NB4 (cell line): Measurements from ENCODE around the gene CCDC106.
A peak's percentile ranks its signal among the peaks of the same experiment; 100 is the strongest.

Experiments used
- DNase-seq: peaks from one replicate; pipeline ENCODE4 v3.0.0; 2010; ENCODE audit warnings: low read depth
- H3K4me3 ChIP-seq: one replicate; pipeline ENCODE4 v1.5.1; 2011; ENCODE audit warnings: mild to moderate bottlenecking, low read depth, low read length, moderate library complexity
- MYC ChIP-seq: IDR thresholded peaks from 2 replicates; pipeline ENCODE4 v1.6.1; 2011; ENCODE audit warnings: low read depth, low read length
- POLR2A ChIP-seq: IDR thresholded peaks from 2 replicates; pipeline ENCODE4 v1.6.1; 2011; ENCODE audit warnings: mild to moderate bottlenecking; ENCODE audit not compliant: insufficient read length; ENCODE audit errors: extremely low read depth
- TF ChIP-seq, protein P1 (sequence below): IDR thresholded peaks from 2 replicates; pipeline ENCODE4 v1.6.1; 2011; ENCODE audit warnings: low read depth, low read length
- TF ChIP-seq, protein P2 (sequence below): IDR thresholded peaks from one replicate; pipeline ENCODE4 v1.5.1; 2012; ENCODE audit warnings: low read depth, low read length

CCDC106 gene

DNA sequence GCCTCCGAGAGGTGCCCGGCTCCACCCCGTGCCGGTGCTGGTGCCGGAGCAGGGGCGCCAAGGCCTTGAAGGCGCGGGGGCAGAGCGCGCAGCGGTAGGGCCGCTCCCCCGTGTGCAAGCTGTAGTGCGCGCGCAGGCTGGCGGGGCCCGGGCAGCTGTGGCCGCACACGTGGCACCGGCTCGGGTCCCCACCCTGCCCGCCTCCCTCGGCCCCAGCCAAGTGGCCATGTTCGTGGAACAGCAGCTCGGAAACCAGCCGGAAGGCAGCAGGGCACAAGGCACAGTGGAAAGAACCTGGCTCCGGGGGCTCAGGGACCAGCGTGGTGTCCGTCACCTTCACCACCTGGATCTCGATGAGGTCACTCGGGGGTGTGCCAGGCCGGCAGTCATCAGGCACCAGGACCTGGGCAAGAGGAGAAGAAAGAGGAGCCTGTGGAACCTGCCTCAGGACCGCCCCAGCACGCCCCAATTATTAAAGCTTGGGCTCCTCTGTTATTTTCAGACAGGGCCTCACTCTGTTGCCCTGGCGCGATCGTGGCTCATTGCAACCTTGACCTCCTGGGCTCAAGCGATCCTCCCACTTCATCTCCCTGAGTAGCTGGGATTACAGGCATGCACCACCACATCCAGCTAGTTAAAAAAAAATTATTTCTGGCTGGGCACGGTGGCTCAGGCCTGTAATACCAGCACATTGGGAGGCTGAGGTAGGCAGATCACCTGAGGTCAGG, 25.6 kb upstream of the CCDC106 start:
- no peak overlapping the region for H3K4me3 ChIP-seq
- TF ChIP-seq POLR2A (no peak), MYC (peak; percentile 66)
- TF ChIP-seq, protein P1, sequence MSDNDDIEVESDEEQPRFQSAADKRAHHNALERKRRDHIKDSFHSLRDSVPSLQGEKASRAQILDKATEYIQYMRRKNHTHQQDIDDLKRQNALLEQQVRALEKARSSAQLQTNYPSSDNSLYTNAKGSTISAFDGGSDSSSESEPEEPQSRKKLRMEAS = peak; percentile 83
- DNase-seq = peak; percentile 72

DNA sequence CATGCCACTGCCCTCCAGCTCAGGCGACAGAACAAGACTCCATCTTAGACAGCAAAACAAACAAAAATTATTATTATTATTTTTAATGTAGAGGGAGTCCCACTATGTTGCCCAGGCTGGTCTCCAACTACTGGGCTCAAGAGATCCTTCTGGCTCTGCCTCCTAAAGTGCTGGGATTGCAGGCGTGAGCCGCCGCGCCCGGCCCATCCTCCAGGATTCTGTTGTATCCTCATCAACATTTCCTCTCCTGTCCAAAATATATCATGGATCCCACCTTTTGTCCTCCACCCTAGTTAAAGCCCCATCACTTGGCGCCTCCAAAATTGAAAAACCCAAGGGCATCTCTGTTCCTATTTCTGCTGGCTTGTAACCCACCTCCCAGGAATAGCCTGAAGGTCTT, 24.9 kb upstream of the CCDC106 start:
- no peak for TF ChIP-seq POLR2A
- TF ChIP-seq MYC = no peak
- TF ChIP-seq, protein P2, sequence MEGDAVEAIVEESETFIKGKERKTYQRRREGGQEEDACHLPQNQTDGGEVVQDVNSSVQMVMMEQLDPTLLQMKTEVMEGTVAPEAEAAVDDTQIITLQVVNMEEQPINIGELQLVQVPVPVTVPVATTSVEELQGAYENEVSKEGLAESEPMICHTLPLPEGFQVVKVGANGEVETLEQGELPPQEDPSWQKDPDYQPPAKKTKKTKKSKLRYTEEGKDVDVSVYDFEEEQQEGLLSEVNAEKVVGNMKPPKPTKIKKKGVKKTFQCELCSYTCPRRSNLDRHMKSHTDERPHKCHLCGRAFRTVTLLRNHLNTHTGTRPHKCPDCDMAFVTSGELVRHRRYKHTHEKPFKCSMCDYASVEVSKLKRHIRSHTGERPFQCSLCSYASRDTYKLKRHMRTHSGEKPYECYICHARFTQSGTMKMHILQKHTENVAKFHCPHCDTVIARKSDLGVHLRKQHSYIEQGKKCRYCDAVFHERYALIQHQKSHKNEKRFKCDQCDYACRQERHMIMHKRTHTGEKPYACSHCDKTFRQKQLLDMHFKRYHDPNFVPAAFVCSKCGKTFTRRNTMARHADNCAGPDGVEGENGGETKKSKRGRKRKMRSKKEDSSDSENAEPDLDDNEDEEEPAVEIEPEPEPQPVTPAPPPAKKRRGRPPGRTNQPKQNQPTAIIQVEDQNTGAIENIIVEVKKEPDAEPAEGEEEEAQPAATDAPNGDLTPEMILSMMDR = no peak
- TF ChIP-seq, protein P1 = no peak
- no peak overlapping the region for H3K4me3 ChIP-seq
- no peak for DNase-seq

- DNase-seq = no peak
- no peak for TF ChIP-seq MYC
- TF ChIP-seq, protein P2 = no peak
- TF ChIP-seq, protein P1 = no peak
- TF ChIP-seq POLR2A = no peak
- H3K4me3 ChIP-seq = peak overlapping the region; percentile 38
Measured at GRCh38 chr19:55623561-55623960, 24.5 kb upstream of the CCDC106 start.

DNA sequence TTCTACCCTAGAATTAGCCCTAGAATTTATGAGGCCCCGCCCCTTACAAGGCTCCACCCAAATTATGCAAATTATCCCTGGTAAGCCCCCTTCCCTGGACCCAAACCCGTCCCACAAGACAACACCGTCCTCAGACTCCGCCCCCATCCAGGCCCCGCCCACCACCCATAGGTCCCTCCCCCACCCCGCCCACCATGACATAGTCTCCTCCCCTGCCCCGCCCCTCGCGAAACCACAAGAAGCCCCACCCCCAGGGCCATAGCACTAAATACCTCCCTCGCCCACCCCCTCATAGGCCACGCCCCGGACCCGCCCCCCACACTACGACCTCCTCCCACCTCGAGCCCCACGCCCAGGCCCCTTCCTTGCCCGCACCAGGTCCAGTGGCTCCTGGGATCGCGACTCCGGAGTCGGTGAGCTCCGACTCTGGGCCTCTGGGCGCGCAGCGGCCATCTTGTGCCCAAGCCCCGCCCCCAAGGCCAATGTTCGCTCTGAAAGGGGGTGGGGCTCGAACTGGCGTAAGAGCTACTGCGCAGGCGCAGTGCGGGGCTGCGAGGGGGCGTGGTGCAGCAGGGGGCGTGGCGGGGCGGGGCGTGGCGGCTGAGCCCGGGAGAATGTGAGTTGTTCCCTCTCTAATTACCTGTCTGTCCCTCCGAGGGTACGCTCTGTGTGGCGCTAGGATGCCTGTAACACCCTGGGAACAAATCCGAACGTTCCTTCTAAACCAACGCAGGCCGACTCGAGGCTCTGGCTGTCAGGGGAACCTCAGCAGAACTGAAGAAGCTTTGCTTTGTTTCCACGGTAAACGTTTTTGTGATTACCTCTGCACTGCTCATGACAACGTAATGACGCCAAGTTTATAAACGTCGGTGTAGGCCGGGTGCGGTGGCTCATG, 23.7 kb upstream of the CCDC106 start, which contains the start of gene ZNF784:
ZNF784 (minus strand) TSS at position 458 of the 895 bp plus-strand sequence; CDS start at position 453, 5 bp downstream.
- TF ChIP-seq MYC (no peak), POLR2A (peak; percentile 44)
- TF ChIP-seq, protein P1 = no peak
- TF ChIP-seq, protein P2 = no peak
- H3K4me3 ChIP-seq = peak within 1 kb of the TSS; percentile 51
- peak; percentile 86 for DNase-seq

GRCh38 chr19:55625004-55625326, 23.0 kb upstream of the CCDC106 start:
- no peak for TF ChIP-seq POLR2A
- TF ChIP-seq, protein P1 = no peak
- TF ChIP-seq MYC = no peak
- TF ChIP-seq, protein P2 = no peak
- no peak for DNase-seq
- peak overlapping the region; percentile 51 for H3K4me3 ChIP-seq

GRCh38 chr19:55626350-55626749, 21.7 kb upstream of the CCDC106 start:
- no peak for DNase-seq
- no peak overlapping the region for H3K4me3 ChIP-seq
- no peak for TF ChIP-seq MYC
- TF ChIP-seq, protein P2 = no peak
- TF ChIP-seq POLR2A = no peak
- TF ChIP-seq, protein P1 = no peak
